HL-60 (cell line): Measurements from ENCODE around the gene FDX2.

Experiments
- CTCF ChIP-seq: IDR thresholded peaks from one replicate; pipeline ENCODE4 v1.5.1; 2011; ENCODE audit warnings: low read length, control low read depth, inconsistent platforms; ENCODE audit not compliant: insufficient read depth
- GABPA ChIP-seq: IDR thresholded peaks from 2 replicates; pipeline ENCODE4 v1.6.1; 2012; ENCODE audit warnings: low read depth
- POLR2AphosphoS5 ChIP-seq: IDR thresholded peaks from 2 replicates; pipeline ENCODE4 v1.6.1; 2012; ENCODE audit warnings: low read depth
- REST ChIP-seq: IDR thresholded peaks from 2 replicates; pipeline ENCODE4 v1.6.1; 2012; ENCODE audit warnings: low read depth; ENCODE audit not compliant: insufficient replicate concordance
- SPI1 ChIP-seq: IDR thresholded peaks from 2 replicates; pipeline ENCODE4 v1.6.1; 2012; ENCODE audit warnings: low read depth, mild to moderate bottlenecking, borderline replicate concordance

- no peak for TF ChIP-seq CTCF
- no peak for TF ChIP-seq GABPA
- TF ChIP-seq REST: no peak
- no peak for TF ChIP-seq POLR2AphosphoS5
- TF ChIP-seq SPI1: no peak
Measured at GRCh38 chr19:10289167-10289835, 26.5 kb downstream of the FDX2 start.
